Measurements from ENCODE around the gene CENPP. TPM values are rescaled to one million over a fixed set of nuclear protein-coding genes. Genes with fewer than 3 reads are reported as not detected.

Gene CENPP
- total RNA-seq, 4 donors from 2014 or later = 2.8 to 51.2 (median 4.9) TPM

DNA sequence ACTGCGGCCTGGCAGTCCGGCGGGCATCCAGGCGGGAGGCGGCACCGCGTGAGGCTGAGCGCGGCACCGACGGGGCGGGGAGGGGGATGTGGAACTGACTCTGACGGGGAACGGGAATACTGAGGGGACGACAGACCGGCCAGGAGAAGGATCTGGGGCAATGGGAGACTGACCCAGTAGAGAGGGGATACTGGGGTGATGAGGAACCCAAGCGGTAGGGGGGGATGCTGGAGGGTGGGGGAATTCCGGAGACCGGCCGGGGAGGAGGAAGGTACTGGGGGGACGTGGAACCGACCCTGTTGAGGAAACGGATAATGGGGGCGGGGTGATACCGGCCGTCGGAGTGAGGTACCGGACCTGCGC is 343.8 kb downstream of the CENPP start:
- H3K4me1 ChIP-seq = peaks cover 0 to 25% (median 3%) of the 10 kb centered on the region in 4 donors
- no peaks in the 10 kb centered on the region for H3K9me3 ChIP-seq
- DNase-seq = peak in 1 of 3 donors; percentile 62
- peaks cover 0 to 4% (median 0%) of the 10 kb centered on the region in 3 donors for H3K36me3 ChIP-seq
- TF ChIP-seq, protein P1, sequence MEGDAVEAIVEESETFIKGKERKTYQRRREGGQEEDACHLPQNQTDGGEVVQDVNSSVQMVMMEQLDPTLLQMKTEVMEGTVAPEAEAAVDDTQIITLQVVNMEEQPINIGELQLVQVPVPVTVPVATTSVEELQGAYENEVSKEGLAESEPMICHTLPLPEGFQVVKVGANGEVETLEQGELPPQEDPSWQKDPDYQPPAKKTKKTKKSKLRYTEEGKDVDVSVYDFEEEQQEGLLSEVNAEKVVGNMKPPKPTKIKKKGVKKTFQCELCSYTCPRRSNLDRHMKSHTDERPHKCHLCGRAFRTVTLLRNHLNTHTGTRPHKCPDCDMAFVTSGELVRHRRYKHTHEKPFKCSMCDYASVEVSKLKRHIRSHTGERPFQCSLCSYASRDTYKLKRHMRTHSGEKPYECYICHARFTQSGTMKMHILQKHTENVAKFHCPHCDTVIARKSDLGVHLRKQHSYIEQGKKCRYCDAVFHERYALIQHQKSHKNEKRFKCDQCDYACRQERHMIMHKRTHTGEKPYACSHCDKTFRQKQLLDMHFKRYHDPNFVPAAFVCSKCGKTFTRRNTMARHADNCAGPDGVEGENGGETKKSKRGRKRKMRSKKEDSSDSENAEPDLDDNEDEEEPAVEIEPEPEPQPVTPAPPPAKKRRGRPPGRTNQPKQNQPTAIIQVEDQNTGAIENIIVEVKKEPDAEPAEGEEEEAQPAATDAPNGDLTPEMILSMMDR (IDR thresholded peaks at IDR 0.05) = no peak
- no peak for TF ChIP-seq POLR2A (IDR thresholded peaks at IDR 0.05)
- peak overlapping the region; percentile 61 to 97 (median 92) for H3K4me3 ChIP-seq
- H3K27me3 ChIP-seq = no peaks in the 10 kb centered on the region
- H3K27ac ChIP-seq = peak overlapping the region; percentile 53 to 87 (median 78)

Small RNA genes lying within 50 kb of the gene (small RNA-seq; reads per million reads assigned to genes)
- gene AL157827.1 = 0 reads per million in 2 donors
- 0 reads per million in 2 donors for gene MIR3651
- gene MIR4670 = 0 reads per million in 2 donors
- 0.70 to 0.88 reads per million in 2 donors for gene SNORA84

Other genes with a start within 250 kb of the CENPP start
- gene SPTLC1, start 210.5 kb upstream of the CENPP start, total RNA-seq = 10 to 100 TPM; 53.6 to 94.6 (median 68.1) TPM
- gene IARS1, start 32.3 kb upstream of the CENPP start, total RNA-seq = 100 to 1,000 TPM in 1 of 4 donors, 10 to 100 TPM in 3; 34.2 to 164 (median 44.9) TPM
- gene NOL8, start 603 bp upstream of the CENPP start, total RNA-seq = 10 to 100 TPM; 25.8 to 94.1 (median 31.3) TPM
- gene OGN, start 78.6 kb downstream of the CENPP start, total RNA-seq = 1 to 10 TPM; 2.6 to 9.7 (median 3.5) TPM
- gene OMD, start 98.5 kb downstream of the CENPP start, total RNA-seq = 1 to 10 TPM in 3 of 4 donors, not detected in 1; 1.2 to 5.4 (median 4.5) TPM
- 1 to 10 TPM; 2.5 to 4.7 (median 4.4) TPM for gene ASPN, start 156.6 kb downstream of the CENPP start, total RNA-seq
- gene ECM2, start 210.0 kb downstream of the CENPP start, total RNA-seq = 10 to 100 TPM in 3 of 4 donors, 1 to 10 TPM in 1; 9.6 to 20.1 (median 12.1) TPM